Measurements from ENCODE around the gene ELP6.

DNA sequence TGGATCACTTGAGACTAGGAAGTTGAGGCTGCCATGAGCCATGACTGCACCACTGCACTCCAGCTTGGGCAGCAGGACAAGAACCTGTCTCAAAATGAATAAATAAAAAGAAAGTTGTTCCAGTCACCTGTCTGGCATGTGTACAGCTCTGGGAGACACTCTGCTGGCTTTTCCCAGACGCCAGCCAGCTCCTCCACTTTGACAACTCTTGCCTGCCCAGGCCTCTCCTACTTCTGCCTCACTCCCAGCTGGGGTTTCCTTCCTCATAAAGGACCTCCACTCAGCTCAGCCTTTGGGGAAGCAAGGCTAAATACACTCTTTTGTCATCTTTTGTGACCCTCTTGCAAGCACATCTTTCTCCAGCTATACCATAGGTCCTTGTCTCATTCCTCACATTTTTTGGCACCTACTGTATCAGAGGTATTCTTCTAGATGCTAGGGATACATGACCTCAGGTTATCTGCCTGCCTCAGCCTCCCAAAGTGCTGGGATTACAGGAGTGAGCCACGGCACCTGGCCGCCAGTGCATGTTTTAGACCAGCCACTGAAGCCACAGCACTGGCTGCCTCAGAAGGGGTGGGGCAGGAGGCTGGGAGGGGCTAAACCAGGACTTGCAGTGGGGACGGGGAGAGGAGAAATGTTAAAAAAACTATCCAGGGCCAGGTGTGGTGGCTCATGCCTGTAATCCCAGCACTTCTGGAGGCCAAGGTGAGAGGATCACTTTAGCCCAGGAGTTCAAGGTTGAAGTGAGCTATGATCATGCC is 10.0 kb upstream of the ELP6 start:
- TF ChIP-seq, protein P1, sequence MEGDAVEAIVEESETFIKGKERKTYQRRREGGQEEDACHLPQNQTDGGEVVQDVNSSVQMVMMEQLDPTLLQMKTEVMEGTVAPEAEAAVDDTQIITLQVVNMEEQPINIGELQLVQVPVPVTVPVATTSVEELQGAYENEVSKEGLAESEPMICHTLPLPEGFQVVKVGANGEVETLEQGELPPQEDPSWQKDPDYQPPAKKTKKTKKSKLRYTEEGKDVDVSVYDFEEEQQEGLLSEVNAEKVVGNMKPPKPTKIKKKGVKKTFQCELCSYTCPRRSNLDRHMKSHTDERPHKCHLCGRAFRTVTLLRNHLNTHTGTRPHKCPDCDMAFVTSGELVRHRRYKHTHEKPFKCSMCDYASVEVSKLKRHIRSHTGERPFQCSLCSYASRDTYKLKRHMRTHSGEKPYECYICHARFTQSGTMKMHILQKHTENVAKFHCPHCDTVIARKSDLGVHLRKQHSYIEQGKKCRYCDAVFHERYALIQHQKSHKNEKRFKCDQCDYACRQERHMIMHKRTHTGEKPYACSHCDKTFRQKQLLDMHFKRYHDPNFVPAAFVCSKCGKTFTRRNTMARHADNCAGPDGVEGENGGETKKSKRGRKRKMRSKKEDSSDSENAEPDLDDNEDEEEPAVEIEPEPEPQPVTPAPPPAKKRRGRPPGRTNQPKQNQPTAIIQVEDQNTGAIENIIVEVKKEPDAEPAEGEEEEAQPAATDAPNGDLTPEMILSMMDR (IDR thresholded peaks at IDR 0.05): no peak
- no peak for TF ChIP-seq GABPA (IDR thresholded peaks at IDR 0.05; ENCODE audit: low read depth)
- TF ChIP-seq TAF1 (IDR thresholded peaks at IDR 0.05; ENCODE audit: borderline replicate concordance, low read depth, low read length): no peak
- TF ChIP-seq, protein P2, sequence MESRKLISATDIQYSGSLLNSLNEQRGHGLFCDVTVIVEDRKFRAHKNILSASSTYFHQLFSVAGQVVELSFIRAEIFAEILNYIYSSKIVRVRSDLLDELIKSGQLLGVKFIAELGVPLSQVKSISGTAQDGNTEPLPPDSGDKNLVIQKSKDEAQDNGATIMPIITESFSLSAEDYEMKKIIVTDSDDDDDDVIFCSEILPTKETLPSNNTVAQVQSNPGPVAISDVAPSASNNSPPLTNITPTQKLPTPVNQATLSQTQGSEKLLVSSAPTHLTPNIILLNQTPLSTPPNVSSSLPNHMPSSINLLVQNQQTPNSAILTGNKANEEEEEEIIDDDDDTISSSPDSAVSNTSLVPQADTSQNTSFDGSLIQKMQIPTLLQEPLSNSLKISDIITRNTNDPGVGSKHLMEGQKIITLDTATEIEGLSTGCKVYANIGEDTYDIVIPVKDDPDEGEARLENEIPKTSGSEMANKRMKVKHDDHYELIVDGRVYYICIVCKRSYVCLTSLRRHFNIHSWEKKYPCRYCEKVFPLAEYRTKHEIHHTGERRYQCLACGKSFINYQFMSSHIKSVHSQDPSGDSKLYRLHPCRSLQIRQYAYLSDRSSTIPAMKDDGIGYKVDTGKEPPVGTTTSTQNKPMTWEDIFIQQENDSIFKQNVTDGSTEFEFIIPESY (IDR thresholded peaks at IDR 0.05; ENCODE audit: borderline replicate concordance, low read depth): no peak
- no peak for TF ChIP-seq CHD2 (IDR thresholded peaks at IDR 0.05; ENCODE audit: low read length, partially characterized antibody)
- TF ChIP-seq MXI1 (IDR thresholded peaks at IDR 0.05; ENCODE audit: low read depth, low read length): no peak
- TF ChIP-seq RAD21 (IDR thresholded peaks at IDR 0.05; ENCODE audit: low read length): no peak
- TF ChIP-seq, protein P3, sequence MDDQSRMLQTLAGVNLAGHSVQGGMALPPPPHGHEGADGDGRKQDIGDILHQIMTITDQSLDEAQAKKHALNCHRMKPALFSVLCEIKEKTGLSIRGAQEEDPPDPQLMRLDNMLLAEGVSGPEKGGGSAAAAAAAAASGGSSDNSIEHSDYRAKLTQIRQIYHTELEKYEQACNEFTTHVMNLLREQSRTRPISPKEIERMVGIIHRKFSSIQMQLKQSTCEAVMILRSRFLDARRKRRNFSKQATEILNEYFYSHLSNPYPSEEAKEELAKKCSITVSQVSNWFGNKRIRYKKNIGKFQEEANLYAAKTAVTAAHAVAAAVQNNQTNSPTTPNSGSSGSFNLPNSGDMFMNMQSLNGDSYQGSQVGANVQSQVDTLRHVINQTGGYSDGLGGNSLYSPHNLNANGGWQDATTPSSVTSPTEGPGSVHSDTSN (IDR thresholded peaks at IDR 0.05): no peak
- no peak for TF ChIP-seq SMC3 (IDR thresholded peaks at IDR 0.05; ENCODE audit: low read depth, low read length)
